HK-2 (cell line): Measurements from ENCODE around the gene PSTPIP2.
"Not testable (repeated sequence)": the region's sequence is repeated elsewhere in the genome, so short reads cannot be mapped to it uniquely, and the experiment has no call there.

Experiments used
- DNase-seq: peaks from one replicate; pipeline ENCODE4 v3.0.0-alpha.2; 2018; ENCODE audit not compliant: unreplicated experiment

The PSTPIP2 gene

DNA sequence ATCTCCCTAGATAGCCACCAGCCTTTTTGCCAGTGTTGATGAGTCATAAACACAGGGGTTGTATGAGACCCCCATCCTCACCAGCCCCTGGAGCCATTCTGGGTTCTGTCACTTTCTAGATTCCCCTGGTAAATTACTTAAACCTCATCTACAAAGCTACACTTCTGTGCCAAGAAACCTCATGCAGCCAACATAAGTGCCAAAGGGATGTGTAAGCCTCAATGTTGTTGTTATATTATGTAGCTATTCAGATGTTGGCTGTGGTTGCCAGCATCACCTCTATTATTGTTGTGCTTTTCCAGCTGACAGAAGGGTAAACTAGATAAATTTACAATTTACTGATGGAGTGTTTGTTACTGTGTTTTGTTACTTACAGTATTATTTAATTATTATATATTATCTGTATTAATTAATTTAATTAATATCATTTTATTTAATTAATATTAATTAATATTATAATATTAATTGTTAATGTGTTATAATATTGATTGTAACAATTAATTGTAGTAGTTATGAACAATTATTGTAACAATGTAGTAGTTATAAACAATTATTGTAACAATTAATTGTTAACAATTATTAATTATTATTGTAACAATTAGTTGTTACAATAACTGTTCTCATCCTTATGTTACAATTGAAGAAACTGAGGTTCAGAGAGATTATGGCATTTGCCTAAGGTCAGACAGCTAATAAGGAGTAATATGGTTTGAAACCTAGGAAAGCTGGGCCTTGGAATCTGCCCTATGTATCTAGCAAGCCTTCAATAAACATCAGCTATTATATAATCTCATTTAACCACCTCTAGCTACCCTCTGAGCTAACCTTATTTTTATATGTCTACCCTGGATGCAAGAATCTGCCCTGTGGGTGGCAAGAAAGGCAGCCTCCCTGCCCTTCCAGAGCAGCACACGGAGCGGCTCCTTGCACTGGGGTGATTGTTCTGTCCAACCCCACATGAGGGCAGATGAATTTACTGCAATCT, 36.1 kb downstream of the PSTPIP2 start:
- DNase-seq: no peak

DNA sequence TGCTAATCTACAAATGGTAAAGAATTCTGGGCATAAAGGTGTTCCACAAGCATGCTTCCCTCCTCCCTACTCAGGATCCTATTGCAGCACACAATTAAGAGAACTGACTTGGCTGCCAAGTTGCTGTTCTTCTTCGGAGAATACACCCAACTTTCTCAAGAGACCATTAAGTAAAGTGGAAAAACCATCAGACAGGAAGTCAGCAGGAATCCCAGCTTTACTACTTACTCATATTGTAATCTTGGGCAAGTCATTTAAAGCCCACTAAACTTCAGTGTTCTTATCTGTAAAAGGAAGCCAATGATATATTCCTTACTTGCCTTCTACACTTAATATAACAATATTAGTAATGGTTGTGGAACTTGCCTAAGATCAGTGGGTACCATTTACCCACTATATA, 37.8 kb downstream of the PSTPIP2 start:
- no peak for DNase-seq

DNA sequence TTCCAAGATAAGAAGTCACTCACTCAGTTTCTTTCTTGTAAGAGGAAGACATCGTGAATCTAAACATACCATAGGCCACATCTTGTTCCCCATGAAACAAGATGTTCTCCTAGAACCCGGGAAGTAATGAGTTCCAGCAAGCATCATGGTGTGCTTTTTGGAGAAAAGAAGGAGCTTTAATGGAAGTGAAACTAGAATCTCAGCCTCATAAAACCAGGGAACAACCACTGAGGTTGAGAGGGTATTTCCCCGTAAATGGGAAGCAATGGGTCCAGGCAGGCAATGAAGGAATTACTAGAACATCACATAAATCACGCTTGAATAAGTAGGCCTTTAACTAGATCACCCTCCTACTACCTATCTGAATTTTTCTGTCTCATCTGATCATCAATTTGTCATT, 40.3 kb downstream of the PSTPIP2 start:
- DNase-seq: no peak

DNA sequence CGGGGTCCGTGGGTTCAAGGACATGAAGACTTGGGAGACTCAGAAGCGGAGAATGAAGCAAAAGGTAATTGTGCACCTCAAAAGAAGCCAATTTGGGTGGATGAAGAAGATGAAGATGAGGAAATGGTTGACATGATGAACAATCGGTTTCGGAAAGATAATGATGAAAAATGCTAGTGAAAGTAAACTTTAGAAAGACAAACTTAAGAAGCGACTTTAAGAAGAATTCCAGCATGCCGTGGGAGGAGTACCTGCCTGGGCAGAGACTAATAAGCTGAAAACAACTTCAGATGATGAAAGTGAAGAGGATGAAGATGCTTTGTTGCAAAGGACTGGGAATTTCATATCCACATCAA, 43.5 kb downstream of the PSTPIP2 start:
- DNase-seq: no peak

DNA sequence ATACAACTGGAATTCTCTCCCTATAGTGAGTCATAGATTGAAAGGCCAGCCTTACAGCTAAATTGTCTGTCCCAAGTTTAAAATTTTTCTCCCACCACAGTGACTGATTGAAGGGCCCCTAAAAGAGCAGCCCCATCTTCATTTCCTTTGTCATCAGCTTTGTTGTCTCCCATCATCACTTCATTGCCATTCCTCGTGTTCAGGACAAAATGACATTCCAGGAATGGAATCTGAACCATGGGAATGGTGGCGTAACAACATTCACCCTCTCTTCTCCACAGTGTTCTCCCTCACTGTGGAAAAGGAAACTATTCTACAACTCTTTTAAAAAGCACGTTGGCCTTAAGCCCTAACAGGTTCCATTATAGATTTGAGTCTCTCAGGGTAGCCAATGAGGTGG, 52.1 kb downstream of the PSTPIP2 start:
- no peak for DNase-seq

DNA sequence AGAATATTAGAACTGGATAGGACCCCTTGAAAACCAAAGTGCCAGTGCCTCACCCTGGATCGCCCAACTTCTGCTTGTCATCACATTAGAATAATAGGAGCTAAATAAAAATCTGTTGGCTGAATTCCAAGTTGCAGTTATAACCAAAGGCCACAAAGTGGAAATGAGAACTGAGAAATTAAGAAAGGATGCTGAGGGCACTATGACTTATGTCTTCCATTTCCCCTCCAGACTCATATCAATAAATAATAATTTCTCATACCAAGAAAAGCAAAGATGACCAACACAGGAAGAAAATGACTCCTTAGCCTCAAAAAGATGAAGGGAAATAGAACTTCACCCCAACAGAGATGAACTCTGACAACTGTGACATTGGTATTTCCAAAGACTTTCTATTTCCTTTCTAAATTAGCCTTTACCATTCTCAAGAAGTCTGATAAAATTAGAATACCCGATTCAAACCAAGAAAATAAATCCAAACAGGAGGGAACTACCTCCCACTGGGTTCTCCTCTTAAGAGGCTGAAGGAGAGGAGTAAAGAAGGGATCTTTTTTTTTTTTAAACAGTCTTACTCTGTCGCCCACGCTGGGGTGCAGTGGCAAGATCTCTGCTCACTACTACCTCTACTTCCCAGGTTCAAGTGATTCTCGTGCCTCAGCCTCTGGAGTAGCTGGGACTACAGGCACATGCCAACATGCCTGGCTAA, 58.4 kb downstream of the PSTPIP2 start:
- DNase-seq: no peak

DNA sequence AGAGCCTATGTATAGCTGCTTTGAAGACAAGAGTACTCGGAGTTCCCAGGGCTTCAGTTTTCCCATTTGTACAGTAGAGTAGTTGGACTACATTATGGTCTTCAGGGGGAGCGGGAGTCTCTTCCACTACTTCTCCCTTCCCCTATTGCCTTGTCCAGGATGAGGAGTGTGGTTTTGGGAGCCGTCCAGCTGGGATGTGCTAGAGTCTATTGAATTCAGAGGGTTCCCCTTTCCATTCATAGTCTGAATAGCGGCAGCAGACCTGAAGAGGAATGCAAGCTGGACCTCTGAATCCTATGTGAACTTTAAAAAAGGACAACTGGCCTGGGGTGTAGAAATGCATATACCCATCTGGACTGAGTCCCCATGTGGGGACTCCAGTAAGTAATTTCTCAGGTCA, 61.4 kb downstream of the PSTPIP2 start:
- DNase-seq: no peak

DNA sequence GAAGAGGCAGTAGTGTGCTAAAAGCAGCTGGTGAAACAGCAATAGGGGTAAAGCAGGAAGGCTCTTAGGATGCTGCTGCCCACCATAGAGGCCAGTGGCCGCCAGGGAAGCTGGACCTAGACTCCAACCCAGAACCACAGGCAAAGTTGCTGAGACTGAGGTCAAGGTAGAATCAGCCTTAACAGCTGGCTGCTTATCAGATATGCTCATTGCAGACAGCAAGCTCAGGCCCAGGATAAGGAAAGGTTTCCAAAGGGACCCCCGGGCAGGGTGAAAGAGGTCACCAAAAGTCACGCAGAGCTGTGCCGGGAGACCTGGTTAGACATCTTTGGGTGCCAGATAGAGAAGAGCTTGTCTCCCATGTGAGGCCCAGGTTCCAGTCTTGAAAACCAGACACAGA, 62.0 kb downstream of the PSTPIP2 start:
- no peak for DNase-seq

DNA sequence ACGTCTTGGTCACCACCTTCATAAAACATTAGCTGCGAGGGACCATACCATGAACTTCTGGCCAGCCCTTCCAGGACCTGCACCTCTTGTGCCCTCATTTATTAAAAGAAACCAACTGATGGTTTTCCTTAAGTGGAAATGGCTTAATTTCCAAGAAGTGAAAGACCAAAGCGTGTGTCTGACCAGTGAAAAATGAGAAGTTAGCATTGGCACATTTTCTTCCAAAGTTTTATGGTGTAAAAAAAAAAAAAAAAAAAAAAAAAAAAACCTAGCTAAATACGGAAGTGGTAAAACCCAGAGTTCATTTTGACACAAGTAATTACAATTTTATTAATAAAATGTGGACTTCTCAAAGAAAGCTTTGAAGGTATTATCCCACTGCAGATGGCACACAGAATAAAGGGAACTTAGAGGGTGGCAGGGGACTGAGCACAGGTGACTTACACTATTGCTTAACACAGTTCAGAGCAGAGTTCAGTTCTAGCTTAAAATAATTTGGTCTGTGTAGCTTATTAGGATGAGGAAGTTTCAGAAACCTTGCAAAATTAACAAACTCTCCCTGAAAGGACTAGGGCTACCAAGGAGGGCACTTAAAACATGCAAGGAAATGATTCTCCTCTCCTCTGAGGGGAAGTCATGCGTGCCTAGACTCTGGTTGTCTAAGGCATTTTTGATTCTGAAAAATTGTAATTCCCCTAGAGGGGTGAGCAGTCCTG, 62.8 kb downstream of the PSTPIP2 start:
- no peak for DNase-seq

DNA sequence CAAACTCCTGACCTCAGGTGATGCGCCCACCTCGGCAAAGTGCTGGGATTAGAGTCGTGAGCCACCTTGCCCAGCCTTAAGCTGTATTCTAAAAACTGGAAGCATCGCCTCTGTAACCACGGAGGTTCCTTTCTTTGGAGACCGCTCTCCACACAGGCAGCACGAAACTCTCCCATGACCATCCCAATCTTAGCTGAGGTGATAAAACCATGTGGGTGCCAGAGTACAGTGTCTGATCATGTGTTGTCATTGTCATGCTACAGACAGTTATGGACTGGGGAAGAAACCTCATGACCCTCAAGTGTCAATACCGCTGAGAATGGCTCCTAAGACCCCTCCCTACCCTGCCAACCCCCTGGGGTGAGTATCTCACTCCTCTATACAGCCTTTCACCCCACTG, 63.5 kb downstream of the PSTPIP2 start:
- DNase-seq: no peak

DNA sequence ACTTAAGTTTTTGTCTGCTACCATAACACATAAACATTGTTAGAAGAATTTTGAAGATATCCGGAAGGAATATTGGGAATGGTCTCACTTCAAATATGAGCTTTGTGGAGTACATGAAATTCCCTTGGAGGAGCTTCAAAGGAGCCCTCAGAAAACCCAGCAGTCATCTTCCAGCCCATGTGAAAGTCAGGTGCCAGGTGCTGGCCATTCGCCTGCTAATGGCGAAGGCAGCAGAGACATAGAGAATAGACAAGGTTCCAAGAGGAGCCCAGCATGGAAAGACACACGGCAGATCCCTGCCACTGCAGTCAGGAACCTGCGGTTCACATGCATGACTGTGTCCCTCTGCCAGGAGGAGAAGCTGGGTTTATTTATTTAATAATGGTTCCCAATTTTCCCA, 64.9 kb downstream of the PSTPIP2 start:
- DNase-seq: no peak

DNA sequence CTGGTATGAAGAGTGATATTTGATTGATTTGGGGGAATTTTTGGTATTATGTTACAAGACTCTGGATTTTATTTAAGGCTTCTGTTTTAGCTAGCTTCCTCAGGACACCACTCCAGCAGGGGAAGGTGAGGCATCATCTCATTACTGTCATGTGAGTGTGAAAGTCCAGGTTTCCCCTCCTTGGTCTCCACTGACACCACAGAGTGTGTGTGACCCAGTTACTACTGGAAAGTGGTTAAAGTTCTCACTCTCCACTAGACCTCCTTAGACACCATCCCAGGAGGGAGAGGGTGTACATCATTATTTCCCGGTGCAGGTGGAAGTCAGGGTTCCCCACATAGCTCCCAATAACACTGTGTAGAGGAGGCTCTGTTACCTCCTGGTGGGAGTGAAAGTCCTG, 69.1 kb downstream of the PSTPIP2 start:
- DNase-seq: no peak

DNA sequence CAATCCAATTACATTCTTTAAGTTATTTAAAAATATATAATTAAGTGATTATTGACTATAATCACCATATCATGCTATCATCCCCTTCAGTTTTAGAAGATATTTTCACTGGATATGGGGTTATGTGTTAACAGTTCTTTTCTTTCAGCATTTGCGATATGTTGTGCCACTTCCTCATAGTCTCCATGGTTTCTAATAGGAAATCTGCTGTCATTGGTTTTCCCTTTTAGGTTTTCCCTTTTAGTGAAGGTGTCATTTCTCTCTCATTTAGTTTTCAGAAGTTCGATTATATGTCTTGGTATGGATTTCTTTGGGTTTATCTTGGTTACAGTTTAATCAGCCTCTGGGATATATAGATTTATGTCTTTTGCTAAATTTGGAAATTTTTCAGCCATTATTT, 70.2 kb downstream of the PSTPIP2 start:
- no peak for DNase-seq

DNA sequence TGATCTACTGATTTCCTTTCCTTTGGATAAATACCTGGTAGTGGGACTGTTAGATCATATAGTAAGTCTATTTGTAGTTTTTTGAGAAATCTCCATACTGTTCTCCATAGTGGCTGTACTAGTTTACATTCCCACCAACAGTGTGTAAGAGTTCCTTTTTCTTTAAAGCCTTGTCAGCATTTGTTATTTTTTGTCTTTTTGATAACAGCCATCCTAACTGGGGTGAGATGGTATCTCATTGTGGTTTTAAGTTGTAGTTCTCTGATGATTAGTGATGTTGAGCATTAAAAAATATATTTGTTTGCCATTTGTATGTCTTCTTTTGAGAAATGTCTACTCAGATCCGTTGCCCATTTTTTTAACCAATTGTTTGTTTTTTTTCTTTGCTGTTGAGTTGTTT, 71.0 kb downstream of the PSTPIP2 start:
- no peak for DNase-seq

DNA sequence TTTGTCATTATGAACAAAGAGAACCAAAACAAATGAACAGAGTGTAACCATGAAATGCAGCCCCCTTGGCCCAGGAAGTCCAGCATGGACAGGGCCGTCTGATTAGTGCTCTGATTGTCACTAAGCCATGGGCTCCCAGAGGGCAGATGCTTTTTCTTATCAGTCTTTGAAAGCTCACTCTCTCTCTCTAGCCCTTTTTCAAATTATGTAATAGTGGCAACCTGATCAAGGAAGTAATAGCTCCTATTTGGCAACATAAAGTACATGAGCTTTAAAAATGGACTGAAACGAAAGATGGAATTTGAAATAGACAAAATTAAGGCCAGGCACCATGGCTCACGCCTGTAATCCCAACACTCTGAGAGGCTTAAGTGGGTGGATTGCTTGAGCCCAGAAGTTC, 72.5 kb downstream of the PSTPIP2 start:
- no peak for DNase-seq

DNA sequence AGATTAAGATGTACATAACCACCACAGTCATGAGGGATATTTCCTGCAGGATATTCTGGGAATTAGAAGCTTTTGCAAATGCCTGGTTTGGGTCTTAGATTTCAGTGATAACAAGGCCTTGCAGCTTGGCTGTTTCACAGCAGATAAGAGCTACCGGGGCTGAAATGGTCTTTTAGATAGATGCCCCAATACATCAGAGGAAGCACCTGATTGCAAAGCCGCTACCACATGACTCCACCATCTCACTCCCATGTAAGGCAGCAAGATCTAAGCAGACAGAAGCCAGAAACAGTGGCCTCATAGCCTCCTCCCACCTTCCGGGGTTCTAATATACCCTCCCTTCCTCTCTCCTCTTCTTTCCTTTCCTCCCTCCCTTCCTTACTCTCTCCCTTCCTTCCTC, 73.8 kb downstream of the PSTPIP2 start:
- no peak for DNase-seq

DNA sequence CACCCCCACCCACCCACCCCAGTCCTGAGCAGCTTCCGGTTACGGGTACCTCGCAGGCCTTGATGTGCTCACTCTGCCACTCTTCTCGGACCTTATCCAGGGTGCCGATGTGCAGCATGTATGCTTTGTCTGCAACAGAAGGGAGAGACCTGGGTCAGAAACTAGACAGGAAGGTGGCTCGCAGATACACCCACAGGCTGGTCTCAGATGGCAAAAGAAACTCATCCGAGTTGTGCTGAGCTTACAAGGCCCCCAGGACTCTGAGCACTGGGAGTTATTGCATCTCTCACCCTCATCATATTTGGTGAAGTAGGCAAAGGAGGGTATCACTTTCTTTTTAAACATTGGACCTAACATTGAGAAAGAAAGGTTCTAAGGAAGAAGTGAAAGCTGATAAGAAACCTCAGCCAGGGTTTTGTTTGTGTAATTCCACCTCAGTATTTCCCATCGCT, 74.3 kb downstream of the PSTPIP2 start:
- no peak for DNase-seq

DNA sequence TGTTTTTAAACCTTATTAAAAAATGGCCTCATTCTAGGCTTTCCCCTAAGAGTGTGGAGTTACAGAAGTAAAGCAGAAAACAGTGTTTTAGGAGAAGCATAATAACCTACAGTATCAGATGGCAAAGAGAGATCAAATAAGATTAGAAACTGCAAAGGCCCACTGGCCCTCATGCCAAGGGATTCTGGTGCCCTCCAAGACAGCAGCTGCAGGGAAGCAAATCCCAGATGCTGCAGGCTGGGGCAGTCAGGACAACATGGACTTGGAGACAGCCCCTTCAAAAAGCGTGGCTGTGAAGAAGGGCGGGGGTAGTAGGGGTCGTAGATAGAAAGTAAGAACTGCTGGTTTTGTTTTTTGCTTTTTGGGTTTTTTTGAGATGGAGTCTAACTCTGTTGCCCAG, 76.6 kb downstream of the PSTPIP2 start:
- no peak for DNase-seq

DNA sequence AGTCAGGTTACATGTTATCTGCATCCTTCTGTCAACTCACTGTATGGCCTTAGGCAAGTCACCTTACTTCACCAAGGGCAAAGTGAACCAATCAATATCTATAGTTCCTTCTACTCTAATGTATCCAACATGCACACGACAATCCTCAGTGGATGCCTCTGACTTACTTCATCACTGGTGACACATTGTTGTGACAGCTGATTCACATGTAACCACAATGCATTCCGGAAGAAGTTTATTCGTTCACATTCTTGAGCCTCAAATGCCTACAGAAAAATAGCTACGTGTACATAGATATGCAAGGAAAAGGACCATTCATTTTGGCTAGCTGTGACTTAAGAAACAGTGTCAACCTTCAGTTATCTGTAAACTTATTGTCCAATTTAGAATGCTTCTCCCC, 78.6 kb downstream of the PSTPIP2 start:
- DNase-seq: no peak

DNA sequence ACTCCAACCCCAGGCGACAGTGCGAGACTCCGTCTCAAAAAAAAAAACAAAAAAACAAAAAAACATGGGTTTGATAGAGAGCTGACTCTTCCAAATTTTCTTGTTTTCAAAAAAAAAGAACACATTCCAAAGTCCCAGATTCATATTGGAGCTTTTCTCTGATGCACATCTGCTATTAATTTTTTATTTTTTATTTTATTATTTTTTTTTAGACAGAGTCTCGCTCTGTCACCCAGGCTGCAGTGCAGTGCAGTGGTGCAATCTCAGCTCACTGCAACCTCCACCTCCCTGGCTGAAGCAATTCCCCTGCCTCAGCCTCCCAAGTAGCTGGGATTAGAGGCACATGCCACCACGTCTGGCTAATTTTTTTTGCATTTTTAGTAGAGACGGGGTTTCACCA, 79.5 kb downstream of the PSTPIP2 start:
- DNase-seq: not testable (repeated sequence)

DNA sequence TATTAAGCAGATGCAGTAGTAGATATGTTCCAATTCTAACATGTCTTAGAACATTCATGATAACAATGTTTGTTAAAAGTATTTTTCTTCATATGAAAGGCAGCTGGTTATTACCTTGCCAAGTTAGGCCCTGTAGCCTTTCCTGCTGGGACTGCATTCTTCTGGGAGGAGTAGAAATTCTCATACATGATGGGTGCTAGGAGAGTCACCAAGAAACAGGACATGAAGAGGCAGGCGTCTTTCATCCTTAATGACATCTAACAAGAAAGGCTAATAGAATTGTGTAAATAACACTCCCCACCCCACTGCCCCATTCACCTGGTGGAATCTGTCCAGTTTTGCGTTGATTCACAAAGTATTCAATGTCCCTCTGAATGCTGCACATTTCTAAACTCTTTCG, 80.3 kb downstream of the PSTPIP2 start:
- no peak for DNase-seq

DNA sequence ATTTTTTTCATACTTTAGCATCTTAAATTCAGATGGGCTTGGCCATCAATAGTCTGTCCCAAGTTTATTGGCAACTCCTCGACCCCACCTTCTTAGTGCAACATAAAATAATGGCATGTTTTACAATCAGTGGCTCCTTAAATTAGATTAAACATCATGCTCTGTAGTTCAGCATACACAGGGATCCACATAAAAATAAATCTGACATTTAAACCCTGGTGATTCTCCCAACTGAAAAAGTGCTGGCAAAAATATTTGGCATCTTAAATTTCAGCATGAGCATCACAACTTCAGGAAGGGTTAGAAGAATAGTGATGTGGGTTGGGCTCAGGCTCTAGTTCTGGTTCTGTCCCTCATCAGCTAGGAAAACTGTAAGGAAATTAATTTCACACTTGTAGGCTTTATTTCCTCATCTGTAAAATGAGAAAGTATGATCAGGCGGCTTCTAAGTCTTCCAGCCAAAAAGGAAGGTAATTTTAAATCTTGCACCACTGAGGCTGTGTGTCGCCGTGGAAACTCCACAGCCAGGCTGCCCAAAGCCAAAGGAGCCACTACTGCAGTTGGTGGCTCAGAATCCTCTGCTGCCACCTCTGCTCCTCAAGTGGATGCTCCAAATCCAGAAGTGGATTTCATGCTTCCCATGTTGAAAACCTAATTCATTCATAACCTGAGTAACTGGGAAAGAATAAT, 87.4 kb downstream of the PSTPIP2 start:
- no peak for DNase-seq
